ENCODE measurements around the gene GRAMD1C. TPM values are rescaled to one million over a fixed set of nuclear protein-coding genes. Genes with fewer than 3 reads are reported as not detected.

Gene GRAMD1C
- 0.33 to 1.0 TPM (median 0.59 TPM) in 5 replicates for total RNA-seq (2022; extraction: Qiagen RNA extraction; ENCODE audit: low read depth)

GRCh38 chr3:113838631-113839209 is at the start of gene GRAMD1C:
TSS of gene GRAMD1C (plus strand) at chr3:113838788. CDS start at chr3:113838910, 122 bp downstream.

GRCh38 chr3:113947372-113948014 is 108.9 kb downstream of the GRAMD1C start, which contains the start of gene ZDHHC23:
TSS of gene ZDHHC23 (plus strand) at chr3:113948013. CDS start at chr3:113948803, 790 bp downstream.

Other genes with a start within 250 kb of the GRAMD1C start
- 2.5 to 3.5 TPM (median 2.6 TPM) in 5 replicates for gene USF3, start 142.1 kb upstream of the GRAMD1C start, total RNA-seq (2022; extraction: Qiagen RNA extraction; ENCODE audit: low read depth)
- gene NAA50, start 92.5 kb upstream of the GRAMD1C start, total RNA-seq (2022; extraction: Qiagen RNA extraction; ENCODE audit: low read depth): 157 to 186 TPM (median 164 TPM) in 5 replicates
- gene ATP6V1A, start 91.8 kb upstream of the GRAMD1C start, total RNA-seq (2022; extraction: Qiagen RNA extraction; ENCODE audit: low read depth): 17.3 to 22.4 TPM (median 19.6 TPM) in 5 replicates
- gene ZDHHC23, start 109.2 kb downstream of the GRAMD1C start, total RNA-seq (2022; extraction: Qiagen RNA extraction; ENCODE audit: low read depth): 3.3 to 3.6 TPM (median 3.5 TPM) in 5 replicates
- 1.4 to 3.5 TPM (median 1.7 TPM) in 5 replicates for gene CCDC191, start 217.7 kb downstream of the GRAMD1C start, total RNA-seq (2022; extraction: Qiagen RNA extraction; ENCODE audit: low read depth)
- gene QTRT2, start 217.9 kb downstream of the GRAMD1C start, total RNA-seq (2022; extraction: Qiagen RNA extraction; ENCODE audit: low read depth): 24.1 to 31.4 TPM (median 26.4 TPM) in 5 replicates

Measured in A549 treated with CpdA at 1 μM for 4 hours (cell line).